Esophagus muscularis mucosa (tissue), 4 donors: ENCODE data around the gene ATF5. TPM values are rescaled to one million over a fixed set of nuclear protein-coding genes. Genes with fewer than 3 reads are reported as not detected.
A peak's percentile ranks its signal among the peaks of the same experiment; 100 is the strongest.

ENCODE experiments used
- DNase-seq: peaks from one replicate; pipeline ENCODE4 v3.0.0-alpha.2; 2017; ENCODE audit errors: extremely low spot score
- H3K27ac ChIP-seq, 4 donors: fragments of 200-600 bp; sonication (generic); replicated peaks in 1 of 4; 1 replicate in 3 of 4; 2 replicates in 1 of 4; pipeline ENCODE4 v1.5.1; 2016 to 2019; ENCODE audit warnings: mild to moderate bottlenecking in 1 of 4
- H3K27me3 ChIP-seq, 4 donors: fragments of 200-600 bp; sonication (generic); one replicate each; pipeline versions ENCODE4 v1.5.1 to v1.6.0; 2016 to 2019
- H3K36me3 ChIP-seq, 4 donors: fragments of 200-600 bp; sonication (generic); one replicate each; pipeline ENCODE4 v1.5.1; 2016 to 2019
- H3K4me1 ChIP-seq, 4 donors: fragments of 200-600 bp; sonication (generic); one replicate each; pipeline ENCODE4 v1.5.1; 2016 to 2019
- H3K4me3 ChIP-seq, 4 donors: fragments of 200-600 bp; sonication (generic); 1 replicate in 2 of 4; 2 replicates in 2 of 4; pipeline ENCODE4 v1.5.1; 2016 to 2019; ENCODE audit warnings: mild to moderate bottlenecking in 4 of 4, moderate library complexity in 1 of 4
- H3K9me3 ChIP-seq, 4 donors: fragments of 200-600 bp; sonication (generic); 1 replicate in 3 of 4; 2 replicates in 1 of 4; pipeline ENCODE4 v1.5.1; 2016 to 2019
- EP300 ChIP-seq: sonication (generic); formaldehyde crosslinking; IDR thresholded peaks from one replicate; pipeline ENCODE4 v1.6.1; 2017; ENCODE audit warnings: antibody characterized with exemption
- POLR2A ChIP-seq: fragments of 450-650 bp; IDR thresholded peaks from one replicate; pipeline ENCODE4 v1.6.1; 2017; ENCODE audit warnings: antibody characterized with exemption, moderate library complexity, mild to moderate bottlenecking, low read depth
- POLR2AphosphoS5 ChIP-seq, 2 donors: sonication (generic); formaldehyde crosslinking; IDR thresholded peaks; one replicate each; pipeline ENCODE4 v1.6.1; 2017; ENCODE audit warnings: antibody characterized with exemption in 2 of 2
- WGBS: methylation state at CpG from one replicate; pipeline ENCODE4 v1.1.5; 2018; 5-methylcytosine and 5-hydroxymethylcytosine counted together
- intact Hi-C: fragments of 100-400 bp; cut with DNase I; formaldehyde crosslinking; loops from one replicate; pipeline ENCODE4 v1.15.1; 2023
- total RNA-seq, 4 donors: library from RNA; depleted of rRNA; stranded (reverse); fragments of >200 nt; gene quantifications; one replicate each; pipeline versions ENCODE4 v1.1.0 to v1.2.1, GENCODE V29; 2016
- TF ChIP-seq, protein P1 (sequence below), 3 experiments: fragments of 200-600 bp in 2 of 3; fragments of 450-650 bp in 1 of 3; sonication (generic) in 2 of 3; IDR thresholded peaks; one replicate each; pipeline ENCODE4 v1.5.1; 2017 to 2019; ENCODE audit warnings: antibody characterized with exemption in 3 of 3, mild to moderate bottlenecking in 2 of 3, moderate library complexity in 1 of 3

The ATF5 gene, protein sequence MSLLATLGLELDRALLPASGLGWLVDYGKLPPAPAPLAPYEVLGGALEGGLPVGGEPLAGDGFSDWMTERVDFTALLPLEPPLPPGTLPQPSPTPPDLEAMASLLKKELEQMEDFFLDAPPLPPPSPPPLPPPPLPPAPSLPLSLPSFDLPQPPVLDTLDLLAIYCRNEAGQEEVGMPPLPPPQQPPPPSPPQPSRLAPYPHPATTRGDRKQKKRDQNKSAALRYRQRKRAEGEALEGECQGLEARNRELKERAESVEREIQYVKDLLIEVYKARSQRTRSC
- total RNA-seq, result 10 to 100 TPM; 12.0 to 22.0 (median 14.4) TPM

DNA sequence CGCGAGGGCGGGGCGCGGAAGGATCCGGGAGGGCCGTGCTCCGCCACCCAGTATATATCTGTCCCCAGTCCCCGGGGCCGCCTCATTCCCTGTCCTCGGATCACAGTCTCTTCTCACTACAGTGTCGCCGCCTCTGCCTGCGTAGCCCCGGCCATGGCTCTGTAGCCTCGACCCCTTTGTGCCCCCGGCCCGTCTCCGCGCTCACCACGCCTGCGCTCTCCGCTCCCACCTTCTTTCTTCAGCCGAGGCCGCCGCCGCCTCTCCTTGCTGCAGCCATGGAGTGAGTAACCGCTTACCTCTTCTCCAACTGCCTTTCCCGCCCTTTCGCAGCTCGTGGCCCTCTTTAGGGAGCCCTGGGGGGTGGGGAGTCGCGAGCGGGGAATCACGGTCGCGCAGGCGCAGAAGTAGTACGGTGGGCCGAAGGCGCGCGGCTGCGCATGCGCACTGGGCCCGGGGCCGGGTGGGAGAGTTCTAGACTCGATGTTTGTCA lies at the start of gene ATF5, which contains the start of gene NUP62:
Gene ATF5 (plus strand): TSS at position 85 of the 490 bp plus-strand sequence. CDS start 1,646 bp downstream, outside the sequence.
Gene NUP62 (minus strand): TSS at position 384 of the 490 bp plus-strand sequence. CDS start 19,697 bp downstream, outside the sequence.
- Histone ChIP-seq H3K4me1 (peaks cover 20 to 52% (median 45%) of the 10 kb centered on the region in 4 donors), H3K27me3 (no peaks in the 10 kb centered on the region), H3K9me3 (no peaks in the 10 kb centered on the region), H3K4me3 (peak within 1 kb of the TSS; percentile 71 to 90 (median 84)), H3K27ac (peak within 1 kb of the TSS; percentile 88 to 94 (median 92)), H3K36me3 (peaks cover 0 to 45% (median 33%) of the 10 kb centered on the region in 4 donors)
- intact Hi-C loops, result no loop called here
- TF ChIP-seq POLR2AphosphoS5 (IDR thresholded peaks at IDR 0.05) (peak; percentile 57 to 63), POLR2A (no peak)
- no peak for DNase-seq
- WGBS, result 0% methylated on average over 31 of the region's 48 CpGs

DNA sequence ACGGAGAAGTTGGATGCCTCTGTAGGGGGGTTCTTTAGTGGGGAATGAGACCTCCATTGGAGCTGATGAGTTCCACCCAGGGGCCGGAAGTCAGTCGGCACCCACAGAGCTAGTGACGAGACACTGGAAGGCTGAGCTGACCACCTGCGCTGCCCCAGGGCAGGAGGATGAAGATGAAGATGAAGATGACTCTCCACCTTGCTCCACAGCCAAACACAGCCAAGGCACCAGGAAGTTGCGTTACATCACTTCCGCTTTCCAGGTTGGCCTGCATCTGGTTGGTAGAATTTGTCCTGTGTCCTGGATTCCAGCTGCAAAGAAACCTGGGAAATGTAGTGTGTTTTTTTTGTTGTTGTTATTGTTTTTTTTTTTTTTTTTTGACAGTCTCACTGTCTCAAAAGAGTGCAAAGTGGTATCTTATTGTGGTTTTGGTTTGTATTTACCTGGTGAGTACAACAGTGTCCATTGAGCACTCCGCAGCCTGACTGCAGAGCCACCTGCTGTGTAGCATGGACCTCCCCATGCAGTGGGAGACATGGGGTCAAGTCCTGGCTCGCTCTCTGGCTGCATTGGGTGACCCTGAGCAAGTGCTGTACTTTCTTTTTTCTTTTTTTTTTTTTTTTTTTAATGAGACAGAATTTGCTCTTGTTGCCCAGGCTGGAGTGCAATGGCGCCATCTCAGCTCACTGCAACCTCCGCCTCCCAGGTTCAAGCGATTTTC lies 49.6 kb upstream of the ATF5 start:
- Histone ChIP-seq H3K4me1 (peaks cover 26 to 41% (median 33%) of the 10 kb centered on the region in 4 donors), H3K27me3 (no peaks in the 10 kb centered on the region), H3K9me3 (no peaks in the 10 kb centered on the region), H3K36me3 (peaks cover 45 to 63% (median 59%) of the 10 kb centered on the region in 4 donors), H3K27ac (no peak overlapping the region), H3K4me3 (no peak overlapping the region)
- WGBS, result 94% methylated on average over 12 of the region's 12 CpGs
- intact Hi-C loops, result loop anchor here (5.0 kb wide), 1 partner anchor 67 kb away; the partner anchor contains the start of gene FUZ
- no peak for DNase-seq
- TF ChIP-seq, protein P1, sequence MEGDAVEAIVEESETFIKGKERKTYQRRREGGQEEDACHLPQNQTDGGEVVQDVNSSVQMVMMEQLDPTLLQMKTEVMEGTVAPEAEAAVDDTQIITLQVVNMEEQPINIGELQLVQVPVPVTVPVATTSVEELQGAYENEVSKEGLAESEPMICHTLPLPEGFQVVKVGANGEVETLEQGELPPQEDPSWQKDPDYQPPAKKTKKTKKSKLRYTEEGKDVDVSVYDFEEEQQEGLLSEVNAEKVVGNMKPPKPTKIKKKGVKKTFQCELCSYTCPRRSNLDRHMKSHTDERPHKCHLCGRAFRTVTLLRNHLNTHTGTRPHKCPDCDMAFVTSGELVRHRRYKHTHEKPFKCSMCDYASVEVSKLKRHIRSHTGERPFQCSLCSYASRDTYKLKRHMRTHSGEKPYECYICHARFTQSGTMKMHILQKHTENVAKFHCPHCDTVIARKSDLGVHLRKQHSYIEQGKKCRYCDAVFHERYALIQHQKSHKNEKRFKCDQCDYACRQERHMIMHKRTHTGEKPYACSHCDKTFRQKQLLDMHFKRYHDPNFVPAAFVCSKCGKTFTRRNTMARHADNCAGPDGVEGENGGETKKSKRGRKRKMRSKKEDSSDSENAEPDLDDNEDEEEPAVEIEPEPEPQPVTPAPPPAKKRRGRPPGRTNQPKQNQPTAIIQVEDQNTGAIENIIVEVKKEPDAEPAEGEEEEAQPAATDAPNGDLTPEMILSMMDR (IDR thresholded peaks at IDR 0.05), result no peak

DNA sequence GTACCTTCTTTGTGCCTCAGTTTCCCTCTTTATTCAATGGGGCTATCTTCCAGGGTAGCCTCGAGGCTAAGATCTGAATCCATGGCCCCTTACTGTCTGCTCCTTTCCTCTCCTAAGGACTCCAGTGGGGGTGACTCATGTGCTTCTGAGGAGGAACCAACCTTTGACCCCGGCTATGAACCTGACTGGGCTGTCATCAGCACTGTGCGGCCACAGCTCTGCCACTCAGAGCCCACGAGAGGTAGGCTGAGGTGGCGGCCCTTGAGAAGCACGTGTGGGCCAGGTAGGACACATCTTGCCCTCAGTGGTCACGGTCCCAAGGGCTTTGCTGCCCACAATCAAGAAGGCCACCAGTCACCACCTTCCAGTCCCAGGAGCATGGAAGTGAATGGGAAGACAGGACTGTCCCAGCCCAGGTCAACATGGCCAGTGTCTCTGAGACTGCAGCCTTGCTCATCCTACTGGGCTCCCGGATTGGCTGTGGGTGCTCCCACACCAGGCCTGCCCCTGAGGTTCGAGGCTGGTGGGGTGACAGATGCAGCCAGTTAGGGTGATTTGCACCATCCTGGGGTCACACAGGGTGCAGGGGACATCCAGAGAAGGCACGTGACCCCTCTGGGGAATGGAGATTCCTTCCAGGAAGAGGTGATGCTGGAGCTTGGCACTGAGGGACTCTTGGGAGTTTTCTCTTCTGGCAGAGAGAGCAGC lies 48.7 kb upstream of the ATF5 start:
- DNase-seq, result no peak
- WGBS, result 85% methylated on average over 8 of the region's 10 CpGs
- peaks cover 17 to 32% (median 23%) of the 10 kb centered on the region in 4 donors for H3K4me1 ChIP-seq
- H3K36me3 ChIP-seq, result peaks cover 54 to 69% (median 68%) of the 10 kb centered on the region in 4 donors
- H3K27me3 ChIP-seq, result no peaks in the 10 kb centered on the region
- no peak overlapping the region for H3K4me3 ChIP-seq
- H3K27ac ChIP-seq, result no peak overlapping the region
- no peaks in the 10 kb centered on the region for H3K9me3 ChIP-seq
- intact Hi-C loops, result no loop called here
- TF ChIP-seq EP300 (no peak), POLR2A (no peak), POLR2AphosphoS5 (IDR thresholded peaks at IDR 0.05) (no peak)
- TF ChIP-seq, protein P1 (IDR thresholded peaks at IDR 0.05), result no peak

DNA sequence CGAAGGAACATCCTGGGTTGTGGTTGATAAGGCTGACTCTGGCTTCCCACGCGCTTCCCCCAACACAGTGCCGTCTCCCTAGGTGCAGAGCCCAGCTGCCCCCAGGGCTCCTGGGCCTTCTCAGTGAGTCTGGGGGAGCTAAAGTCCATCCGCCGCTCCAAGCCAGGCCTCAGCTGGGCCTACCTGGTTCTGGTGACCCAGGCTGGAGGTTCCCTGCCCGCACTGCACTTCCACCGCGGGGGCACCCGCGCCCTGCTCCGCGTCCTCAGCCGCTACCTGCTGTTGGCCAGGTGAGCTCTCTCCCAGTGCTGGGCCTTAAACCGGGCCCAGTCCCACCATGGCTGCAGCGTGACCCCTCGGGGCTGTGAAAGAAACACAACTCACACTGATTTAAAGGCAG lies 47.8 kb upstream of the ATF5 start:
- no peak overlapping the region for H3K4me3 ChIP-seq
- intact Hi-C loops, result no loop called here
- peaks cover 12 to 25% (median 17%) of the 10 kb centered on the region in 4 donors for H3K4me1 ChIP-seq
- H3K27ac ChIP-seq, result no peak overlapping the region
- H3K27me3 ChIP-seq, result no peaks in the 10 kb centered on the region
- peaks cover 54 to 77% (median 76%) of the 10 kb centered on the region in 4 donors for H3K36me3 ChIP-seq
- TF ChIP-seq, protein P1 (IDR thresholded peaks at IDR 0.05), result no peak
- H3K9me3 ChIP-seq, result no peaks in the 10 kb centered on the region
- WGBS, result 83% methylated on average over 14 of the region's 17 CpGs
- DNase-seq, result no peak
